SU-DHL-6 (cell line): ENCODE measurements around the gene BTBD1.

Experiments used
- H2AFZ ChIP-seq: fragments of 200-600 bp; sonication (generic); 2 replicates; pipeline ENCODE4 v1.6.1; 2014; ENCODE audit warnings: low read depth, mild to moderate bottlenecking, moderate library complexity, mixed read lengths, antibody characterized with exemption, low read length; ENCODE audit not compliant: severe bottlenecking
- H3F3A ChIP-seq: fragments of 200-600 bp; shearing (Covaris generic); 2 replicates; pipeline ENCODE4 v1.6.0; 2016; ENCODE audit warnings: antibody characterized with exemption, mild to moderate bottlenecking; ENCODE audit not compliant: insufficient read depth
- H3K27ac ChIP-seq: fragments of 200-600 bp; sonication (generic); 2 replicates; pipeline ENCODE4 v1.5.1; 2016; ENCODE audit warnings: low read depth, mild to moderate bottlenecking, low read length, moderate library complexity, mixed read lengths
- H3K27me3 ChIP-seq: fragments of 200-600 bp; sonication (generic), shearing (Covaris generic); 2 replicates; pipeline ENCODE4 v1.6.0; 2014; ENCODE audit warnings: mild to moderate bottlenecking, low read length
- H3K36me3 ChIP-seq: fragments of 200-600 bp; sonication (generic); 2 replicates; pipeline ENCODE4 v1.6.1; 2014; ENCODE audit warnings: mild to moderate bottlenecking, low read length, mixed read lengths
- H3K4me2 ChIP-seq: fragments of 300-600, 200-600 bp; shearing (Covaris generic), sonication (generic); 2 replicates; pipeline ENCODE4 v1.6.0; 2014; ENCODE audit warnings: low read length, low read depth, mild to moderate bottlenecking; ENCODE audit not compliant: poor library complexity, severe bottlenecking
- H3K4me3 ChIP-seq: fragments of 200-600 bp; sonication (generic); 2 replicates; pipeline ENCODE4 v1.5.1; 2014; ENCODE audit warnings: antibody characterized with exemption, low read length, mild to moderate bottlenecking, mixed read lengths; ENCODE audit not compliant: insufficient read depth, poor library complexity, severe bottlenecking
- H3K79me2 ChIP-seq: fragments of 200-600 bp; sonication (generic); 2 replicates; pipeline ENCODE4 v1.6.1; 2014; ENCODE audit warnings: mild to moderate bottlenecking, low read length, moderate library complexity; ENCODE audit not compliant: insufficient read depth
- H3K9ac ChIP-seq: fragments of 200-600 bp; sonication (generic); 2 replicates; pipeline ENCODE4 v1.7.0; 2014; ENCODE audit warnings: mild to moderate bottlenecking, low read length
- H3K9me2 ChIP-seq: fragments of 200-600 bp; sonication (generic); replicated peaks from 2 replicates; pipeline ENCODE4 v1.6.1; 2014; ENCODE audit warnings: low read length; ENCODE audit not compliant: insufficient read depth
- H3K9me3 ChIP-seq: fragments of 200-600 bp; sonication (generic); 2 replicates; pipeline ENCODE4 v1.6.1; 2014; ENCODE audit warnings: low read length, mixed read lengths; ENCODE audit not compliant: insufficient read depth
- H4K20me1 ChIP-seq: fragments of 200-600 bp; sonication (generic); 2 replicates; pipeline ENCODE4 v1.6.1; 2014; ENCODE audit warnings: low read depth, mild to moderate bottlenecking, antibody characterized with exemption, low read length, moderate library complexity, mixed read lengths
- CTCF ChIP-seq: fragments of 200-600 bp; sonication (generic); IDR thresholded peaks from one replicate; pipeline ENCODE4 v1.5.1; 2017; ENCODE audit warnings: antibody characterized with exemption, mild to moderate bottlenecking, low read length, moderate library complexity; ENCODE audit not compliant: insufficient read depth, poor library complexity, severe bottlenecking
- EZH2phosphoT487 ChIP-seq: fragments of 200-600 bp; sonication (generic), shearing (Covaris generic); conservative IDR thresholded peaks from 2 replicates; pipeline ENCODE4 v1.6.1; 2018; ENCODE audit warnings: mild to moderate bottlenecking, antibody characterized with exemption, low read length, moderate library complexity, mixed read lengths

Gene BTBD1

GRCh38 chr15:83030021-83030420 is 37.0 kb downstream of the BTBD1 start:
- Histone ChIP-seq H3K9ac (no peak overlapping the region), H3K79me2 (peaks cover 47% of the 10 kb centered on the region), H3K4me2 (no peak overlapping the region), H4K20me1 (0 out of 2 replicates have a peak, but pooled peaks cover 8% of the 10 kb centered on the region), H3K9me3 (no peaks in the 10 kb centered on the region), H2AFZ (no peak overlapping the region), H3K36me3 (peaks cover 41% of the 10 kb centered on the region), H3F3A (peaks cover 3% of the 10 kb centered on the region; the same call in 1 of the 2 replicates), H3K9me2 (no peaks in the 10 kb centered on the region), H3K4me3 (no peak overlapping the region), H3K27ac (no peak overlapping the region), H3K27me3 (no peaks in the 10 kb centered on the region)
- TF ChIP-seq CTCF: no peak
- TF ChIP-seq EZH2phosphoT487: no peak

DNA sequence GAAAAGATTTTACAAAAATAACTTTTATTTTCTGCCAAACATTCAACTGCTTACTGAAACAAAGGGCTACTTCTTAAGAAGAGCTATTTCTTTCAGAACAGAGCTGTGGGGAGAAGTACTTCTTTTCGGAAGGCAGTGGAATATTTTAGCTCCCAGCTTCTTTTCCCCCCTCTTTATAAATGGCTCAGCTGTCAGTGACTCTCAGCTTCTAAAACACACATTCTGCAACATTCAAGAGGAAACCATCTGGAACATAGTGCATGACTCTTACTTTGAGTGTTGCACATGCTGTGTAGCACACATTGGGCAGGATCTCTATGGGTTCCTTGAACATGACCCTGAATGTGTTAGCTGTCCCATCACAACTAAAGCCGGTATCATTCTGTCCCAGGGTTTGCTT is 48.6 kb downstream of the BTBD1 start:
- Histone ChIP-seq H3K9me3 (no peaks in the 10 kb centered on the region), H2AFZ (no peak overlapping the region), H3K4me2 (no peak overlapping the region), H3K36me3 (peaks cover 30% of the 10 kb centered on the region), H4K20me1 (no peaks in the 10 kb centered on the region), H3K27me3 (no peaks in the 10 kb centered on the region), H3K9ac (no peak overlapping the region), H3K79me2 (no peaks in the 10 kb centered on the region), H3F3A (peaks cover 50% of the 10 kb centered on the region), H3K4me3 (no peak overlapping the region), H3K9me2 (no peaks in the 10 kb centered on the region), H3K27ac (no peak overlapping the region)
- TF ChIP-seq EZH2phosphoT487 (no peak), CTCF (no peak)

- H4K20me1 ChIP-seq: no peaks in the 10 kb centered on the region
- no peaks in the 10 kb centered on the region for H3K27me3 ChIP-seq
- H3F3A ChIP-seq: peaks cover 50% of the 10 kb centered on the region
- H3K9me2 ChIP-seq: no peaks in the 10 kb centered on the region
- TF ChIP-seq CTCF (no peak), EZH2phosphoT487 (no peak)
- no peak overlapping the region for H3K27ac ChIP-seq
- H3K4me2 ChIP-seq: no peak overlapping the region
- H3K9ac ChIP-seq: no peak overlapping the region
- peaks cover 11% of the 10 kb centered on the region; the same call in 1 of the 2 replicates for H3K79me2 ChIP-seq
- no peak overlapping the region for H2AFZ ChIP-seq
- H3K36me3 ChIP-seq: peaks cover 30% of the 10 kb centered on the region
- no peaks in the 10 kb centered on the region for H3K9me3 ChIP-seq
- no peak overlapping the region for H3K4me3 ChIP-seq
Observed at GRCh38 chr15:83016906-83017305, 50.1 kb downstream of the BTBD1 start.

DNA sequence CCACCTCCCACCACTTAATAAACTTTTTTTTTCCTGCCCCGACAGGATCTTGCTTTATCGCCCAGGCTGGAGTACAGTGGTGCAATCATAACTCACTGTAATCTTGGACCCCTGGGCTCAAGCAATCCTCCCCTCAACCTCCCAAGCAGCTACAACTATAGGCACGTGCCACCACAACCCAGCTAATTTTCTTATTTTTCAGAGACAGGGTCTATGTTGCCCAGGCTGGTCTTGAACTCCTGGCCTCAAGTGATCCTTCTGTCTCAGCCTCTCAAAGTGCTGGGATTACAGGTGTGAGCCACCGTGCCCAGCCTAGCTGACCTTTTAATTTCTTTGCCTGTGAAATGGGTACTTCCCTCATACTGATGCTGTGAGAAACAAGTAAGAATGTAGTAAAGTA is 51.7 kb downstream of the BTBD1 start:
- no peak overlapping the region for H3K27ac ChIP-seq
- no peaks in the 10 kb centered on the region for H4K20me1 ChIP-seq
- no peaks in the 10 kb centered on the region for H3K9me2 ChIP-seq
- no peaks in the 10 kb centered on the region for H3K27me3 ChIP-seq
- no peak overlapping the region for H3K9ac ChIP-seq
- H3K36me3 ChIP-seq: peaks cover 22% of the 10 kb centered on the region
- no peak overlapping the region for H3K4me2 ChIP-seq
- H3K4me3 ChIP-seq: no peak overlapping the region
- H3K79me2 ChIP-seq: peaks cover 18% of the 10 kb centered on the region
- no peaks in the 10 kb centered on the region for H3K9me3 ChIP-seq
- H3F3A ChIP-seq: peaks cover 50% of the 10 kb centered on the region
- no peak overlapping the region for H2AFZ ChIP-seq
- no peak for TF ChIP-seq EZH2phosphoT487
